Measurements from ENCODE around the gene PEX10.

Gene PEX10

DNA sequence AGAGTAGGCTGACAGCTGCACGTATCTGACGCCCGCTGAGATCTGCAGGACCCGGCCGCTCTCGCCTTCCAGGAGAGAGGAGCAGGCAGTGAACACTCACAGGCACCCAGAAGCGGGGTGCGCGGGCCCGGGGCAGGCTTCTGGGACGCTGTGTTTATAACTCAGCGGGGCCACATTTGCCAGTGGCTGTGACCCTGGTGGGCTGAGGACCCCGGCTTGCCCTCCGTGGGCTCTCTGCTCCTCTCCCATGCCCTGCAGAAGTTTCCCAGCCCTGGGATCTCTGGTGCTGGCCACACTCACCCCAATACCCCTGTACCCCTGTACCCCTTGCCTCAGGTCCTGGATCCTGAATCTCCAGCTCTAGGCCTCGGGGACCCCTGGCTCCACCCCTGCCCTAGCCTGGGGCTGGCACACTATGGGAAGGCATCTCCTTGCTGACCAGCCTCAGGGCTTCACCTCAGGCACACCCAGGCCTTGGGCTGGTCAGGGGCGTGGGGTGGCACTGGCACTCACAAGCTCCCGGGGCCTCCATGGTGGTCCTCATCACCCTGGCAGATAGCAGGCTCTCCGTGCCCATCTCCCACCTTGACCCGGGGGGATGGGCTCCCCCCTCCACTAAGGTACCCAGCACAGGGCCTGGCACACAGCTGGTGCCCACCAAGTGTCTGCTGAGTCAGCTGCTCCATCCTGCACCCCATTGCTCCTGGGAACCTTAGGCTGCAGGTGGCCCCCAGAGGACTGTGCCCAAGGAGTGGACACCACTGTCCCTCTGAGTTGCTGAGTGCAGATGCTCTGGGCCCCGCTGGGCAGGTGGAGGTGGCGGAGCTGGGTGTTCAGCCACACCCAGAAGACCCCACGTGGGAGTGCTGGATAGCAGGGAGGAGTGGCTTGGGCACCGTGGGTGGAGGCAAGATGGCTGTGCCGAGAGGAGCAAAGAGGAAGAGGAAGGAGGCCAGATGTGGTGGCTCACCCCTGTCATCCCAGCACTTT is 53.4 kb downstream of the PEX10 start:
- H3K4me3 ChIP-seq (ENCODE audit: low read depth, low read length): no peak overlapping the region
- TF ChIP-seq, protein P1, sequence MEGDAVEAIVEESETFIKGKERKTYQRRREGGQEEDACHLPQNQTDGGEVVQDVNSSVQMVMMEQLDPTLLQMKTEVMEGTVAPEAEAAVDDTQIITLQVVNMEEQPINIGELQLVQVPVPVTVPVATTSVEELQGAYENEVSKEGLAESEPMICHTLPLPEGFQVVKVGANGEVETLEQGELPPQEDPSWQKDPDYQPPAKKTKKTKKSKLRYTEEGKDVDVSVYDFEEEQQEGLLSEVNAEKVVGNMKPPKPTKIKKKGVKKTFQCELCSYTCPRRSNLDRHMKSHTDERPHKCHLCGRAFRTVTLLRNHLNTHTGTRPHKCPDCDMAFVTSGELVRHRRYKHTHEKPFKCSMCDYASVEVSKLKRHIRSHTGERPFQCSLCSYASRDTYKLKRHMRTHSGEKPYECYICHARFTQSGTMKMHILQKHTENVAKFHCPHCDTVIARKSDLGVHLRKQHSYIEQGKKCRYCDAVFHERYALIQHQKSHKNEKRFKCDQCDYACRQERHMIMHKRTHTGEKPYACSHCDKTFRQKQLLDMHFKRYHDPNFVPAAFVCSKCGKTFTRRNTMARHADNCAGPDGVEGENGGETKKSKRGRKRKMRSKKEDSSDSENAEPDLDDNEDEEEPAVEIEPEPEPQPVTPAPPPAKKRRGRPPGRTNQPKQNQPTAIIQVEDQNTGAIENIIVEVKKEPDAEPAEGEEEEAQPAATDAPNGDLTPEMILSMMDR (IDR thresholded peaks at IDR 0.05; ENCODE audit: insufficient read depth, low read length, missing control alignments): no peak
- CTCF ChIA-PET: interaction anchor here (1.2 to 2.4 kb wide), 2 partner anchors 23 to 164 kb away, joined by 3 to 8 read pairs; partner anchors contain the start of gene FAAP20
- no peak for DNase-seq (ENCODE audit: low read depth, low spot score)
- POLR2A ChIA-PET: interaction anchor here (0.6 kb wide), 1 partner anchor 17 kb away, joined by 3 read pairs; no protein-coding TSS in a partner anchor

- CTCF ChIA-PET: interaction anchor here (1.2 to 2.4 kb wide), 2 partner anchors 24 to 163 kb away, joined by 3 to 8 read pairs; partner anchors contain the start of gene FAAP20
- TF ChIP-seq, protein P1 (IDR thresholded peaks at IDR 0.05; ENCODE audit: insufficient read depth, low read length, missing control alignments): no peak
- POLR2A ChIA-PET: interaction anchor here (0.6 kb wide), 1 partner anchor 17 kb away, joined by 3 read pairs; no protein-coding TSS in a partner anchor
- DNase-seq (ENCODE audit: low read depth, low spot score): no peak
- H3K4me3 ChIP-seq (ENCODE audit: low read depth, low read length): no peak overlapping the region
Observed at GRCh38 chr1:2358072-2358471, 54.3 kb downstream of the PEX10 start.

DNA sequence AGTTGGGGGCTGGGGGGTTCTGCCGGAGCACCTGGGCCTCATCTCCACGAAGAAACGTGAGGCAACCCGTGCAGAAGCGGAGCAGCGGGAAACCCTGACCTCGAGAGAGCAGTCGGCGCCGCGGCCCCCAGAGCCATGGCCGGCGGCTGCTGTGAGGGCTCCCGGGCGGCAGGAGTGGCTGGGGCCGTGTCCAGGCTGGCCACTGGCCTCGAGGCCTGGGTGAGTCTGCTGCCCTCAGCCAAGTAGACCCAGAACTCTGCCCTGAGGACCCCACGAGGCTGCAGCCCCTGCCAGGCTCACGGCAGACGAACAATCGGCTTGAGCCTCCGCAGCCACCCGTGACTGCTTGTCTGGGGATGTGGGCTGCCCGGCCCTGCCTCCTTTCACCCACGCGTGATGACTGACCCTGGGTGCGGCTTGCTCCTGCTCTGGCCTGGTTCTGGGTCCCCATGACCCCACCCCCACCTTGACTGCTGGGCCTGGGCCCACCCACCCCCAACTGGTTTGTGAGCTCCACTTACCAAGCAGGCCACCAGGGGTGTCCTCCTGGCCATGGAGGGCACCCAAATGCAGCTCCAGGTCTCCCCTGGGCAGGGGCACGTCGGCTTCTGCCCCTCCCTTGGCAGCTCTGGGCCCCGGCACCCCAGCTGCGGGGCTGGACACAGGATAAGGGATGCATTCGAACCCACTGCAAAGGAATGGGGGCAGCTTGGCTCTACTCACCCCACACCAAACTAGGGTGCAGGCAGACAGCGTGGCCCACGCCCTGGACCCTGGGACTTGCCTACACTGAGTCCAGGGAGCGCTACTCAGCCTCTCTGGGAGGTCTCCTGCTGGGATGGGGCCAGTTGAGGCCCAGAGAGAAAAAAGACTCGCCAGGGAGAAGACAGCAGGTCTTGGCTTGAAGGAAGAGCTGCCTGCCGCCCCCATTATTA is 55.2 kb downstream of the PEX10 start:
- POLR2A ChIA-PET: no interaction called here
- CTCF ChIA-PET: interaction anchor here (1.3 to 2.6 kb wide), 3 partner anchors 25 to 36 kb away, joined by 3 to 11 read pairs (median 8); no protein-coding TSS in a partner anchor
- TF ChIP-seq, protein P1 (IDR thresholded peaks at IDR 0.05; ENCODE audit: insufficient read depth, low read length, missing control alignments): no peak
- no peak for DNase-seq (ENCODE audit: low read depth, low spot score)
- H3K4me3 ChIP-seq (ENCODE audit: low read depth, low read length): no peak overlapping the region

- no peak for DNase-seq (ENCODE audit: low read depth, low spot score)
- CTCF ChIA-PET: interaction anchor here (1.3 to 2.6 kb wide), 2 partner anchors 25 to 35 kb away, joined by 3 to 11 read pairs; no protein-coding TSS in a partner anchor
- POLR2A ChIA-PET: no interaction called here
- TF ChIP-seq, protein P1 (IDR thresholded peaks at IDR 0.05; ENCODE audit: insufficient read depth, low read length, missing control alignments): no peak
- no peak overlapping the region for H3K4me3 ChIP-seq (ENCODE audit: low read depth, low read length)
Observed at GRCh38 chr1:2356401-2356800, 56.0 kb downstream of the PEX10 start.

DNA sequence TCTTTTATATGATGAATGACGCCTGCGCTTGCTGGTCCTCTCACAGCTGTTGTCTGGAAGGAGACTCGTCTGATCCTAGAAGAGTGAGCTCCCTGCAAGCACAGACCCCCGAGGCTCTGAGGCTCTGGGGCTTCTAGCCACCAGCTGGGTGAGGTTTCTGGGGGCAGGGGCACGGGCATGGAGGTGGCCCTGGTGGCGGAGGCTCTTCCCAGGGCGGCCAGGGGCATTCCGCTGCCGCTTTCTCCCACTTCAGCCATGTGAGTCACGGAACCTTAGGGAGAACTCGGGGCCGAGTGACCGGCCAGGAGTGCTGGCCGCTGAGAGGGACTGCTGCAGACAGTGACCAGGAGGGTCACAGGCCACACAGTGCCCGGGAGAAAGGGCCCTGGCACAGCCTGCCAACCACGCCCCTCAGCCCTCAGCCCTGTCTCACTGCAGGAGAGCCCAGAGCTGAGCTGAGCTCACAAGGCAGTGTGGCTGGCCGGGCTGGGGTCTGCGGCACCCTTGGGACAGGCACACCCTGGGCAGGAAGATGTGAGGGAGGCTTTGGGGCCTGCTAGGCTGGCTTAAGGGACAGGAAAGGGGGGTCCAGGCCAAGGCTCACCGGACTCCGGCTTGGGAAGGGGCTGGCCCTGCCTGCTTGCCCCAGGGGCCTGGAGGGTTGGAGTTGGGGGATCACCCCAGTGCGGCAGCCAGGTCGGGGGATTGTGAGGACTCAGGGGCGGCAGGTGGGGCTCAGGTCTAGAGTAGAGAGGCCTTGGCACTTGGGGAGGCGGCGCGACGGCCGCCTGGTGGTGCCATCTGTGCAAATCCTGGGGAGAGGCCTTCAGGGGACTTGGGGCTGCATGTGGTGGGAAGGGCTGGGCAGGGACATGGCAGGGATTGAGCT is 56.7 kb downstream of the PEX10 start:
- POLR2A ChIA-PET: no interaction called here
- no peak for DNase-seq (ENCODE audit: low read depth, low spot score)
- CTCF ChIA-PET: interaction anchor here (0.8 to 2.6 kb wide), 2 partner anchors 16 to 26 kb away, joined by 4 to 11 read pairs; no protein-coding TSS in a partner anchor
- no peak overlapping the region for H3K4me3 ChIP-seq (ENCODE audit: low read depth, low read length)
- TF ChIP-seq, protein P1 (IDR thresholded peaks at IDR 0.05; ENCODE audit: insufficient read depth, low read length, missing control alignments): no peak

All from AG04449 (cell line).